H1 (cell line): ENCODE measurements around the gene RELA.

ENCODE experiments used
- ASH2L ChIP-seq: fragments of 200-600, 300-600 bp; sonication (generic); IDR thresholded peaks from one replicate; pipeline ENCODE4 v1.7.1; 2017; ENCODE audit warnings: low read length
- HDAC2 ChIP-seq, 2 experiments: fragments of 300-600 bp in 1 of 2; sonication (generic) in 1 of 2; IDR thresholded peaks; 2 replicates each; pipeline ENCODE4 v1.6.1; 2011 to 2012; ENCODE audit warnings: low read depth in 2 of 2, low read length in 2 of 2, mild to moderate bottlenecking in 2 of 2, moderate library complexity in 2 of 2, borderline replicate concordance in 1 of 2, inconsistent platforms in 1 of 2
- JUND ChIP-seq: IDR thresholded peaks from 2 replicates; pipeline ENCODE4 v1.6.1; 2011; ENCODE audit warnings: mild to moderate bottlenecking, improper control_type of control experiment, low read length
- POLR2A ChIP-seq, 2 experiments: IDR thresholded peaks; 1 replicate in 1 of 2; 2 replicates in 1 of 2; pipeline ENCODE4 v1.6.1; 2011; ENCODE audit warnings: low read depth in 2 of 2, low read length in 2 of 2, mild to moderate bottlenecking in 2 of 2; ENCODE audit errors: control extremely low read depth in 1 of 2
- POLR2AphosphoS5 ChIP-seq: IDR thresholded peaks from 2 replicates; pipeline ENCODE4 v1.6.1; 2011; ENCODE audit warnings: low read depth, low read length
- RFX5 ChIP-seq: IDR thresholded peaks from 2 replicates; pipeline ENCODE4 v1.6.1; 2011; ENCODE audit warnings: low read depth, low read length, improper control_type of control experiment, borderline replicate concordance
- TCF12 ChIP-seq: IDR thresholded peaks from 2 replicates; pipeline ENCODE4 v1.6.1; 2011; ENCODE audit warnings: low read depth, mild to moderate bottlenecking, low read length

GRCh38 chr11:65616575-65617001, 46.1 kb downstream of the RELA start:
- TF ChIP-seq TCF12, result no peak
- no peak for TF ChIP-seq JUND
- no peak for TF ChIP-seq POLR2AphosphoS5
- TF ChIP-seq RFX5, result no peak
- no peak for TF ChIP-seq POLR2A (IDR thresholded peaks at IDR 0.05; ENCODE audit: control extremely low read depth in 1 of 2, low read depth in 2 of 2, low read length in 2 of 2)
- TF ChIP-seq ASH2L, result no peak
- TF ChIP-seq HDAC2 (IDR thresholded peaks at IDR 0.05; ENCODE audit: borderline replicate concordance in 1 of 2, low read depth in 2 of 2, low read length in 2 of 2), result no peak
